ENCODE results near the gene TRPM2.

Gene TRPM2

DNA sequence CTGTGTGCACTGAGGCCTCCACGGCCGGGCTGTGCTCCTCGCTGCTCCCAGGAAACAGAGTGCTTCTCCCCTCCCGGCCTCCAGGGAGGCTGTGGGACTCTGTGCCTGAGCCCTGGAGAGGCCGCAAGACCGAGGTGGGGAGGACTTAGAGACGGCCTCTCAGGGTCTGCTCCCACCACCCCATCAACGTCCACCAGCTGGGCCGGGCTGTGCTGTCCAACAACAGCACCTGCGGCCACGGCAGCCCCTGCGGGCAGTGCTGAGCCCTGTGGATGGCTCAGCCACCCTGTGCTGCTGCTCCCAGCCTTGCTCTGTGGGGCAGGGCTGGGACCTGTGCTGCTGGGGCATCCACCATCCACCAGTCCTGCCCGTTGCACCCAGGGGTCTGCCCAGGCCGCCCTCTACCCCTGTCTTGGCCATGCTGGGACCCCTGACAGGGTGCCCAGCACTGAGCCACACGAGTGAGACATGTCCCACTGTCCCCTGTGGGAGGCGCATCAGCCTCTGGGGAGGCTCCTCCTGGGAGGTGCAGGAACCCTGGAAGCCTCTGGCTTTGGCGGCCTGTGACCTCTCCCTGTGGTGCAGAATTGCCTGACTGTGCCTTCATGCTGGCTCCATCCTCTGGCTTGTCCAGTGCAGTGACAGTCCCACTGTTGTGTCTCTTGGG, 70.7 kb downstream of the TRPM2 start:
- peak overlapping the region; percentile 88 for H3K27ac ChIP-seq
- TF ChIP-seq ZFX (IDR thresholded peaks at IDR 0.05): no peak
- TF ChIP-seq, protein P1, sequence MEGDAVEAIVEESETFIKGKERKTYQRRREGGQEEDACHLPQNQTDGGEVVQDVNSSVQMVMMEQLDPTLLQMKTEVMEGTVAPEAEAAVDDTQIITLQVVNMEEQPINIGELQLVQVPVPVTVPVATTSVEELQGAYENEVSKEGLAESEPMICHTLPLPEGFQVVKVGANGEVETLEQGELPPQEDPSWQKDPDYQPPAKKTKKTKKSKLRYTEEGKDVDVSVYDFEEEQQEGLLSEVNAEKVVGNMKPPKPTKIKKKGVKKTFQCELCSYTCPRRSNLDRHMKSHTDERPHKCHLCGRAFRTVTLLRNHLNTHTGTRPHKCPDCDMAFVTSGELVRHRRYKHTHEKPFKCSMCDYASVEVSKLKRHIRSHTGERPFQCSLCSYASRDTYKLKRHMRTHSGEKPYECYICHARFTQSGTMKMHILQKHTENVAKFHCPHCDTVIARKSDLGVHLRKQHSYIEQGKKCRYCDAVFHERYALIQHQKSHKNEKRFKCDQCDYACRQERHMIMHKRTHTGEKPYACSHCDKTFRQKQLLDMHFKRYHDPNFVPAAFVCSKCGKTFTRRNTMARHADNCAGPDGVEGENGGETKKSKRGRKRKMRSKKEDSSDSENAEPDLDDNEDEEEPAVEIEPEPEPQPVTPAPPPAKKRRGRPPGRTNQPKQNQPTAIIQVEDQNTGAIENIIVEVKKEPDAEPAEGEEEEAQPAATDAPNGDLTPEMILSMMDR (conservative IDR thresholded peaks at IDR 0.05): no peak

DNA sequence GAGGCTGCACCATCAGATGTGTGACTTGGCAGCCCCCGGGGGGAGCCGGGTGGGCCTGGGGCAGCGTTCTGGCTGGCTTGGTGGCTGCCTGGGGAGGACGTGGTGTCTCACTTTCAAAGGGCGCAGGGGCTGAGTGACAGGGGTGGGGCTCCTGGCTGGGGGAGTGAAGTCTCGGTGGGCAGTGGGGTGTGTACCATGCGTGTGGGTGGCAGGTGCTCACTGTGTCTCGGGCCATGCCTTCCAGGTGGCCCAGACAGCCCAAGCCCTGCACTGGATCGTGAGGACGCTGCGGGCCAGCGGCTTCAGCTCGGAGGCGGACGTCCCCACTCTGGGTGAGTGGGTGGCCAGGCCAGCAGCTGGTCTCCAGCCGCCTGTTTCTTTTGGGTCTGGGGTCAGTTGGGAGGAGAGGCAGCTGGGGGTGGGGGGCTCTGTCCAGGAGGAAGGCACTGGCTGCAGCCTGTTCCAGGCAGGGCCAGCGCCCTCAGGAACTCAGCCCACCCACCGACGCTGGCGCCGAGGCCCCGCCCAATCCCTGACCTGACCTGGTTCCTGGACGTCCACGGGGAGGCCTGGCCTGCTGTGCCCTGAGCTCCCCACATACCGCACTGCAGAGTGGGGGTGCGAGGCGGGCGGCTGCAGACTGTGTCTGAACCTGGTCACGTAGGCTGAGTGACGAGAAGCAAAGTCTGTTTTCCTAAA, 71.3 kb downstream of the TRPM2 start:
- H3K27ac ChIP-seq: peak overlapping the region; percentile 88
- TF ChIP-seq ZFX (IDR thresholded peaks at IDR 0.05): no peak
- TF ChIP-seq, protein P1 (conservative IDR thresholded peaks at IDR 0.05): no peak

DNA sequence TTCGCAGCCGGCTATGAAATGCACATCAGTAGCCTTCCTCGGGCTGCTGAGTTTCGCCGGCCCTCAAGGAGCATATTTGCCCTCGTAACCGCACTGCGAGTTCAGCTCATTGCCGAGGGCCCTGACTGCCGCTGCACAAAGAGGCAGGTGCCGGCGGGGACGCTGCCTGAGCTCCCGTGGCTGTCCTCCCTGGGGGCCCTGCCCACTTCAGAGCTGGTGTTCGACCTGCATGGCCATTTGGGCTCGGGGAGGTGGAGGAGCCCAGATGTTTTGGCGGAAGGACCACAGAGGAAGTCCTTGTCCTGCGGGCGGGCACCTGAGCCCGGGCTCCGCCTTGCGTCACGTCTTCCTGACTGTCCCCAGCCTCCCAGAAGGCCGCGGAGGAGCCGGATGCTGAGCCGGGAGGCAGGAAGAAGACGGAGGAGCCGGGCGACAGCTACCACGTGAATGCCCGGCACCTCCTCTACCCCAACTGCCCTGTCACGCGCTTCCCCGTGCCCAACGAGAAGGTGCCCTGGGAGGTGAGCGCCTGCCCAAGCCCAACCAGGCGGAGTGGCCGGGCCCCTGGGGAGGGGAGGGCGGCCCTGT, 72.0 kb downstream of the TRPM2 start:
- H3K27ac ChIP-seq: peak overlapping the region; percentile 88
- TF ChIP-seq, protein P1 (conservative IDR thresholded peaks at IDR 0.05): no peak
- TF ChIP-seq ZFX (IDR thresholded peaks at IDR 0.05): peak; percentile 53; the same call in 1 of the 2 replicates

DNA sequence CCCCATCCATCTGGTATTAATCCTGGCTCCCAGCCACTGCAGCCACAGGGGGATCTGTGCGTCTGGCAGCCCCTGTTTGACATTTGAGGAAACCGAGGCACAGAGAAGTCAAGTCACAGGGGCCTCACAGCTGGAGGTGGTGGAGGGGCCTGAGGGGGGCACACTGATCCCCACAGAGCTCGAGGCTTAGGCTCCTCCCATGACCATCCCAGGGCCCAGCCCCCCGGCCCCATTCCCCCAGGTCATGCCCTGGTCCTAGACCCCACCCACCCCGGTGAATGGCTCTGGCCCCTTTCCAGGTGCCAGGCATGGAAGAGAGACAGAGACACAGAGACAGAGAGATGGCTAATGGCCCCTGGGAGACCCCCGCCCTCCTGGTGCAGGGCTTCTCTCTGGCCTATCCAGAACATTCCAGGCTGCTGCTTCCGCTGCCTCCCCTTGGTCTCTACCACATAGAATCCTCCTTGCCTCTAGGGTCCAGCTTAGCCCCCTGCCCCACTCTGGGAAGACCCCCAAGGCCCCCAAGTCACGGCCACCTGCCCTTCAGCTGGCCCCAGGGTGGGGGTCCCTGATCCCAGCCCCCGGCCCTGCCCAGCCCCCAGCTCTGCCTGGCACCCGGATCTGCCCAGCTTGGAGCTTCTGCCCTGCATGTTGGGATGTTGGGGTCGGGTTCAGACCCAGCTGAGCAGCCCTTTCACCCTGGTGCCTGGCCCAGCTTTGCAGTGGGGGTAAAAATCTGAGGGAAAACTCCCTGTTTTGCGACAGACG, 72.7 kb downstream of the TRPM2 start:
- H3K27ac ChIP-seq: peak overlapping the region; percentile 88
- no peak for TF ChIP-seq ZFX (IDR thresholded peaks at IDR 0.05)
- TF ChIP-seq, protein P1 (conservative IDR thresholded peaks at IDR 0.05): no peak

DNA sequence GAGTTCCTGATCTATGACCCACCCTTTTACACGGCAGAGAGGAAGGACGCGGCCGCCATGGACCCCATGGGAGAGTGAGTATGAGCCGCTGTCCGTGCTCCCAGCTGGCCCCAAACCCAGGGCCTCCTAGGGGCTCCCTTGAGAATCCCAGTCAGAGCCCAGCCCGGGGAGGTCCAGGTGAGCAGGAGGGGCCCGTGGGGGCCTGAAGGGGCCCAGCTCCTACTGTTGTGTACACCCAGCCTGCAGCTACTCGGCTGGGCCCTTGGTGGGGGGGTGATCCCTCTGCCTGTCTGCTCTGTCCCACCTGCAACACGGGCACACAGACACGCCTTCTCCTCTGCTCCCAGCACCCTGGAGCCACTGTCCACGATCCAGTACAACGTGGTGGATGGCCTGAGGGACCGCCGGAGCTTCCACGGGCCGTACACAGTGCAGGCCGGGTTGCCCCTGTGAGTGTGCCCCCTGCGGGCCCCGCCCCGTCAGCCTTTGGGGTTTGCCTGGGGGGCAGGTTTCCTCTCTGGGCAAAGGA, 73.3 kb downstream of the TRPM2 start:
- H3K27ac ChIP-seq: peak overlapping the region; percentile 88
- TF ChIP-seq, protein P1 (conservative IDR thresholded peaks at IDR 0.05): no peak
- TF ChIP-seq ZFX (IDR thresholded peaks at IDR 0.05): no peak

DNA sequence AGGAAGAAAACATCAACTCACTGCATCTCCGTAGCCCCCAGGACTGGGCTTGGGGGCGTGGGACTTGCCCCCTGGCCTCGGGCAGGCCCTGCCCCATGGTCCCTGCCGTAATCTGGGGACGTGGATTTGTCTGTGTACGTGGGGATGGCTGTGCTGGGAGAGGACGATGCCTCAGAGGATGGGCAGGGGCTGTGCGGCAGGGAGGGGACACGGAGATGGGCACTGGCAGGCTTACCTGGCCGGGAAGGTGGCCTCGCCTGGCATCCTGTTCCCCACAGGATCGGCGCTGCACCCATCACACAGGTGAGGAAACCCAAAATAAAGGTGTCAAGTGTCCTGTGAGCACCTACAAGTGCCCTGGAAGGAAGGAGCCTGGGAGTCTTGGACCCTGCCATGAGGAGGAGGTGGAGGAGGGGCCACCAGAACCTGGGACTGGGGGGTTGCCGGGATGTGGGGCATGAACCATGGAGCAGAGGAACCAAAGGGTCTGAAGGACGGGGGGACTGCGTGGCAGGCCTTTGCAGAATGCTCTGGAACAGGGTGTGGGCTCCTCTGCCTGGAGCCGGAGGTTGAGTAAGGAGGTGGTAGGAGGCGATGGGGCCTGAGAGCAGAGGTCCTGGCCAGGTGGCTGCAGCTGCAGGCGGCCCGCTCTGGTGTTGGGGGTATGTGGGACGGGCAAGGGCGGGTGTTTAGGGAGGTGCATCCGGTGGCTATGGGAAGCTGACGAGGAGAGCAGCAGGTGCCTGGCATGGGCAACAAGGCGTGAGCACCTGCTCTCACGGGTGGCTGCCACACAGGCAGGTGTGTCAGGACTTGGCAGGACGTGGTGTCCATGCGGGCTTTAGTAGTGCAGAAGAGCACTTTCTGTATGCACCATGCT, 74.1 kb downstream of the TRPM2 start:
- peak overlapping the region; percentile 88 for H3K27ac ChIP-seq
- TF ChIP-seq ZFX (IDR thresholded peaks at IDR 0.05): no peak
- TF ChIP-seq, protein P1 (conservative IDR thresholded peaks at IDR 0.05): no peak

Measured in C4-2B (cell line).